Muscle of back (tissue), 11 donors: Measurements from ENCODE around the gene ABCC11. TPM values are rescaled to one million over a fixed set of nuclear protein-coding genes. Genes with fewer than 3 reads are reported as not detected.
"Not testable (repeated sequence)": the region's sequence is repeated elsewhere in the genome, so short reads cannot be mapped to it uniquely, and the experiment has no call there.

Experiments used
- DNase-seq, 3 donors: peaks; one replicate each; pipeline versions ENCODE4 v3.0.0 to v3.0.0-alpha.2; 2013
- polyA plus RNA-seq, 10 donors: library from polyadenylated mRNA; unstranded; fragments of 120-200 nt; gene quantifications; one replicate each; pipeline ENCODE4 v1.2.1, GENCODE V29; 2013; ENCODE audit not compliant: insufficient read length in 10 of 10

The ABCC11 gene
- polyA plus RNA-seq, 10 donors, result 0.08 to 0.54 (median 0.18) TPM

DNA sequence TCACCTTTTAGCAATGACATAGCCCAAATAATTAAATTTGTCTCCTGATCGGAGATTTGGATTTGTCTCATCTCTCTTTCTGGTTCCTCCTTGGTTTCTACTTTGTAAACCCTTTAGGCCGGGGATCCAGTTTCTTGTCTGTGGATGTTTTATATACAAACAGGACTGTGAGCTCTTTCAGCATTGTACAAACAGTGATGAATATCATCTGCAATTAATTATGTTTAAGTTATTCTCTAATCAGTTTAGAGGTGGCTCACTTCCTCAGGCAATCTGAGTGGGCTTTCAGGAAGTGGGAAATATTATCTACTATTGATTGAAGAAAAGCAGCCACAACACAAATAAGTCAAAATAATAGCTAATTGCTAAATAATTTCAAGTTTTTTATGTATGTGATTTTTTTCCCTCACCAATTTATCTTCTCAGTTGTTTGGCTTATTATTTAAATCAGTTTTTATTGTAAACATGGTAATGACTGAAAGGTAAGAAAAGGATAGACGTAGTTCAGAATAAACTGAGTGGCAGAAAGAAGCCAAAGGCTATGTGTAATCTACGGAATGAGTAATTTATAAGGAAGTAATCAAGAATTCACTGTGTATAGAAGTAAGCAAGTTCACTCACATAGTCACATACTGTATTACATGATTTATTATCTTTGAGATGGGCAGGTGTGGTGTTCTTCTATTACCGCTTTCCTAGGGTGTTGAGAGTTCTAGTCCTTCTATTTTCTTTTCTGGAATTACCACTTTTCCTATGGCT is 3.4 kb upstream of the ABCC11 start:
- no peak for DNase-seq

DNA sequence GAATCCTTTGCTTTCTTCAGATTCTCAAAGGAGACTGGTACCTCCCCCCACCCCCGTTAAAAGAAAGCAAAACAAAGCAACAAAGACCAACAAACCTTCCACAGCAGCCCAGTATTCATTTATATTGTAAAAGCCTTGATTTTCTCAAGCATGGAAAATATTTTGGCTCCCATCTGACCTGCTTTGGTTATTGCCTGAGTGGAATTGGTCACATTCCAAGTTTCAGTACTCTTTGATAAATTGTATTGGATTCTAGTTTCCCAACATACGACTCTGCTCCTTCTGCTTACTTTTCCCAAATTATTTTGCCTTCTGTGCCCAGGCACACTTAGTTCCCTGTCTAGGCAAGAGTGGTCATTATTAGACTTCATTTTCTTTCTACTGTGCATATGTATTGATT is 1.3 kb downstream of the ABCC11 start:
- DNase-seq, result peak in 1 of 3 donors; percentile 20

DNA sequence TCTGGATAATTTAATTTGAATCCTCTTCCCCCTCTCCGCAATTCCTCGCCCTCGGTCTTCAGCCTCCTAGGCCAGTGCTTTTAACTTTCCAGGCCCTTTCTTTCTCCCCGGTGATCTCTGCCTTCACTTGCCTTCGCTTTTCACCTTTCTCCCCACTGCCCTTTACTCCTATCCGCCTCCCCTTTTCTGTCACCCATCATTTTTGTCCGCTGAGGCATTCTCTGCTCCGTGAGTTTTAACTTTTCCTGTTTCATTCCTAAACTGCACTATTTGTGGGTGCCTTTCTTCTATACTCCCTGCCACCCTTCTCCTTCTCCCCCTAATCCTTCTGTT is 2.5 kb downstream of the ABCC11 start:
- DNase-seq, result peak in 1 of 3 donors; percentile 11

DNA sequence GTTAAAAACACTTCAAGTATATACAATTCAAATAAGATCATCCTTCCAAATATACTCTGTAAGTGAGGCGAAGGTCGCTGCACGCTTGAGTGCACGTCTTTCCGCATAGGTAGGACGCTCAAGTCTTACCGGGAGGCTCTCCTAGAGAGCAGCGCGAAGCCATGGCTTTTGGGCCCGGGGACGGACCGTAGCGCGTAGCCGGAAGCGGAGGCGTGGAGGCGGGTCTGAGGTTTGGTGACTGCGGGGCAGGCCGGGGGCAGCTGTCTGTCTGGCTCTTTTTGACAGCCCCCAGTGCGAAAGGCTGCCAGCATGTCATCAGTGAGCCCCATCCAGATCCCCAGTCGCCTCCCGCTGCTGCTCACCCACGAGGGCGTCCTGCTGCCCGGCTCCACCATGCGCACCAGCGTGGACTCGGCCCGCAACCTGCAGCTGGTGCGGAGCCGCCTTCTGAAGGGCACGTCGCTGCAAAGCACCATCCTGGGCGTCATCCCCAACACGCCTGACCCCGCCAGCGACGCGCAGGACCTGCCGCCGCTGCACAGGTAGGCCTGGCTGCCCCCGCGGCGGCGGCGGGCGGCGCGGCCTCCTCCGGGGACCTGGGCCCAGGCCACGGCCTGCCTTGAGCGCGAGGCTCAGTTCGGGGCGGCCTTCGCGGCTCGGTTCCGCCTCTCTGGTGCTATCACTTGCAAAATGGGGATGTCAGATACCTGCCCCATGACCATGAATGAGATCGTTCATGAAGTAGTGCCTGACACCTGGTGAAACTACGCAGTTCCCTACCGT is 3.1 kb downstream of the ABCC11 start, which contains the start of gene LONP2:
Gene LONP2, plus strand, starts transcription at position 221 of the 783 bp plus-strand sequence. Its CDS starts 89 bp downstream, at position 310.
- DNase-seq, result peak; percentile 88 to 97 (median 94)

DNA sequence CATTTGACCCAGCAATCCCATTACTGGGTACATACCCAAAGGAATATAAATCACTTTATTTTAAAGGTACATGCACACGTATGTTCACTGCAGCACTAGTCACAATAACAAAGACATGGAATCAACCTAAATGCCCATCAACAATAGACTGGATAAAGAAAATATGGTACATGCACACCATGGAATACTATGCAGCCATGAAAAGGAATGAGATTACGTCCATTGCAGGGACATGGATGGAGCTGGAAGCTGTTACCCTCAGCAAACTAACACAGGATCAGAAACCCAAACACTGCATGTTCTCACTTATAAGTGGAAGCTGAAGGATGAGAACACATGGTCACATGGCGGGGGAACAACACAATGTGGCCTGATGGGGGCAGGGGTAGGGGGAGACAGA is 7.2 kb downstream of the ABCC11 start:
- DNase-seq, result not testable (repeated sequence)

DNA sequence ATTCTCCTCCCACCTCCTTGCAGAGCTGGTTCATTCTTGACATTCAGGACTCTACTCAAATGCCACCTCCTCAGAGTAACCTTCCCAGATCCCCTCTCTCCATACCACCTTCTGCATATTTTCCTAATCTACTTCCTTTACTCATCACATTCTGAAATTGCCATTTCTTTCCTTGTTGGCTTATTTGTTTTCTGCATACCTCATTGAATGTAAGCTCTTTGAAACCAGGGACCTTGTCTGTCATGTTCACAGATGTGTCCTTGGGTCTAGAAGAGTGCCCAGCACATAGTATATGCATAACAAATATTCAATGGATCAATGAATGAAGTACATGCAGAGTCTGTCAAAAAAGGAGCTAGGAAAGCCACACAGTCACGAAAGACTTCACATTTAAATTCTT is 11.1 kb downstream of the ABCC11 start:
- no peak for DNase-seq

DNA sequence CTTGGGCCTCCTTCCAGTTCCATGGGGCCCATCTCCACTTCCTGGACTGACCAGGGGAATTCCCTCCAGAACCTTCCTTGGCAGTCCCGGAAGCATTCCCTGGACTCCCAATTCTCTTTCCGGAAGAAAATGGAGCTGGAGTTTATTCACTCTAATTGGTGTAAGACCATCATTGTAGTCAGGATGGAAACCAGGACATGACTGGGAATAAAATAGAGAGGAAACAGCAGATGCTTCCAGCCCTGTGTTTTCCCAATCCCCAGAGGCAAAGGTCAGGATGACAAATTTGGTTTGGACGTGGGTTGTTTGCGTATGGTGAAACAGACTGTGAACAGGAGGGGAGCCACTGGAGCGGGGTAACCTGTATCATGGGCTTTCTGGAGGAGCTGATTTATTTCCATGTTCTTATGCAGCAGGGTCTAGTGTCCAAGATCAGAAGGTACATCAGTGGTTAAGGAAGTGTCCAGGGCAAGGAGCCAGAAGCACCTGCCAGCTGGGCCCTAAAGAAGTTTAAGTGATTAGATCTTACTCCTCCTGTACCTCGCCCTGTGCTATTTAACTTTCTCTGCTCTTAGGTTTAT is 11.7 kb downstream of the ABCC11 start:
- peak in 1 of 3 donors; percentile 9 for DNase-seq

DNA sequence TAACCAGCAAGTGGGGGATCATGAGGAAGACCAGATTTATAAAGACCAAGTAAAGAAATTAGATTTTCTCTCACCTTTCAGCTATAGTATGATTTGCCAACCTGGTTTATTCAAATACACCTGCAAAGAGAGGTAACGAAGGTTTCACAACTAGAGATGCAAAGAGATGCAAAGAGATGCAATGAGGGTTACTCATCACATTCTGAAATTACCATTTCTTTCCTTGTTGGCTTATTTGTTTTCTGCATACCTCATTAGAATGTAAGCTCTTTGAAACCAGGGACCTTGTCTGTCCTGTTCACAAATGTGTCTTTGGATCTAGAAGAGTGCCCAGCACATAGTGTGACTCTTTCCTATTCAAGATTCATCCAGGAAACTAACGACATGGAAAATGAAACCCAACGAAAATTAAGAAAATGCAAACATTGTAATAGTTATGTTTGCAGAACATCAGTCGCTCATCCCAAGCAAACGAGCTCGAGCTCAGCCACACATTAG is 12.2 kb downstream of the ABCC11 start:
- no peak for DNase-seq

DNA sequence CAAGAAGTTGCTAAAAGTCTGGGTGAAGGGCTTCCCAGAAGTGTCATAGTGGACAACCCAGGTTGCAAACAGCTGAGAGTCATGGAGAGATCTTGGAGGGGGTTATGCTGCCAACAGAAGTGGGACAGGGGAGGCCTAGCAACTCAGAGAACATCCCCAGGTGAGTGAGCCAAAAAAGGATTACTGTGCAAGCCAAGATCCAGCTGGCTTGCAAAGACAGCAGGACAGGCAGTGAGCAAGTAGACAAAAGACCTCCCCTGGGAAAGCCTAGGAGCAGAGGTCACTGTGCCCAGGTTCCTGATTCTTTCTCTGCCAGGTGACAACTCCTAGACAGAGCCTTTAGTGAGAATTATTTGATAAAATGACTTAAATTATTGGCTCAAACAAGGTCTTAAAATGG is 12.7 kb downstream of the ABCC11 start:
- DNase-seq, result no peak

DNA sequence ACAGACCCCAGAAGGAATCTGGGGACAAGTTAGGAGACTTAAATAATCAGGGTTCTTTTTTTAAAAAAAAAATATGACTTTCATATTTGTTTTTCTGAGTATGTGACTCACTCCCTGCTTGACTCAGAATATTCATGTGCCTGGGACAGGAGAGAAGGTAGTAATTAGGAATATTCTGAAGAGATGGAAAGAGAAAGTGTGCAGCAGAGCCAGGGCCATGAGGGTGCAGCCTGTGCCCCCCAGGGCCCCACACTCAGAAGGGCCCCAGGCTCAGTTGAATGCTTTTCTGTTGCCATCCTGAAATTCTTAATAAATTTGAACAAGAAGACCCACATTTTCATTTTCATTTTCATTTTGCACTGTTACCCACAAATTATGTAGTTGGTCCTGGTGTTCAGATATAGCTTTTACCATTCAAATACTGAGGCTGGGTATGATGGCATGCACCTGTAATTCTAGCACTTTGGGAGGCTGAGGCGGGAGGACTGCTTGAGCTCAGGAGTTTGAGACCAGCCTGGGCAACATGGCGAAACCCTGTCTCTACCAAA is 14.8 kb downstream of the ABCC11 start:
- DNase-seq, result no peak

DNA sequence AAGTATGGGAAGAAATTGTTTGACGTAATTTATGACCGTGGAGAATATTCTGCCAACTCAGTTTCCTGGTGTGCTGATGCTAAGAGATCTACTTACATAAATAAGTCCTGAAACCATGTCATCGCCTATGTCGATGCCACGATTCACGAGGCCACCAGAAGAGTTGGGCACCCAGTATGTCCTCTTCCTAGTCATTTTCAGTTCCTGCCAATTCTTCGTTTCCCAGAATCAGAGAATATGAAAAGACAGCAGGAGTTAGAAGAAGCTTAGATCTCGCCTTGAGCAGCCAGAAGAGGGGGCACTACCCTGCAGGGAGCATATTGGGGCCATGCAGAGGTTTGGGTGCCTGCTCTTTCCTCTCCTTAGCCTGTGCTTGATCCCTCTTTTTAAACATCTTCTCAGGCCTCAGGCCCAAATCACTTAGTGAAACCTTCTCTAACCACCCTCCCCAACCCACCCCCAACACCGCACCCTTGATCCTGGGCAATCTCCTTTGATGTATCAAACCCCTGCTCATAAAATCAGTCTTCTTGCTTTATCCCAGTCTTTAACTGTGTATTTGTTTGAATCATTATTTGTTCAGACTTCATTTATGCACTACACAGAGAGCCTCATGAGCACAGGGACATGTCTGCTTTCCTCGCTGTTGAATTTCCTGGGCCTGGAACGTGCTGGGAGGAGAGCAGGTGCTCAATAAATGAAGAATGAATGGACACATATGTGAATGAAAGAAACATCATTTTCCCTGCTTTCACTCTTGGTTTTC is 15.4 kb downstream of the ABCC11 start:
- peak in 2 of 3 donors; percentile 21 to 37 for DNase-seq

DNA sequence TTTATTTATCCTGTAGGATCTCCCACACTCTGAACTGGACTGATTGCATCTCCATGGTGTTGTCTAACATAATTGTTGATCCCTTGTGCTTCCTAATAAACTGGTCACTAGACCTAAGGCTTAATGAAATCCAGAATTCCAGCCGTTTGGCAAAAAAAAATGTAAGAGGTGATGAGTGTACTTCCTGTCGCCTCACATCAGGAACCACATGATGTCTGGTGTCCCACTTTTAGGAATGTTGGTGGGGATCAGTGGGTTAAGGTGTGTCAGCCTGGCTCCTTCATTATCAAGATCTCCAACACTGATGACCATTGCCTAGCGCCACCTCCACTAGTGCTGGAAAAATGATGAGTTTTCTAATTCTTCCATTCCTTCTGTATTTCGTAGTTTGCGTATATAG is 21.9 kb downstream of the ABCC11 start:
- no peak for DNase-seq

DNA sequence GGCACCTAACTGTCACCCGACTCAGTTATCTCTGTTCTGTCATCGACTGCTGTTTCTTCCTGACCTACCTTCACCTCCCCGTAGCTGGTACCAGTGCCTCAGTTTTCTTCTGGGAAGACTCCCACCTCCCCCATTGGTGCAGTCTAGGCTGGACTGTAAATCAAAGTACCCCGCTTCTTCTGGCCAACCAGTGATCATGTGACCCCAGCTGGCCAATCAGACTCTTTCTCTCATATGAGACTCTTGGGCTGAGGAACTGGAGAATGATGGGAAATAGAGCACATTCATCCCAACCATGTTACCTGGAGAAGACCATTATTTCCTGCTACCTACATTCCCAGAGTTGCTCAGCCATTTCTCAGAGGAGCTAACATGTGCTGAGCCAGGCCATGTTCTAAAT is 23.8 kb downstream of the ABCC11 start:
- DNase-seq, result no peak

DNA sequence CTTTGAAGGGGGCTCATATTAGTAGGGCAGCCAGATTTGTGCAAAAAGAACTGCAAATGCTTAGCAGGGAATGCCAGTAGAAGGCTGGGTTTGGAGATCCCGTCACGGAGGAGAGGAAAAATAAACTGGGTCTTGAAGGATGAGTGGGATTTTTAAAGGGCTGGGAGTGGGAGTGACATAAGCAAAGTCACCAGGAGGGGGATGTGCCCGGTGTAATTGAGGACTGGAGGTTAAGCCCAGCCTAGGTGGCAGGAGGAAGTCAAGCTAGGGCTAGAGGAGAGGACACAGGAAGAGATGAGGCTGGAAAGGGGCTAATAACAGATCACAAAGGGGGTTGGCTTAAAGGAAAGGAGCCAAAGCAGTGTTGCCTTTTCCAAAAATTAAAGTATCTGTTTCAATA is 26.4 kb downstream of the ABCC11 start:
- DNase-seq, result no peak

DNA sequence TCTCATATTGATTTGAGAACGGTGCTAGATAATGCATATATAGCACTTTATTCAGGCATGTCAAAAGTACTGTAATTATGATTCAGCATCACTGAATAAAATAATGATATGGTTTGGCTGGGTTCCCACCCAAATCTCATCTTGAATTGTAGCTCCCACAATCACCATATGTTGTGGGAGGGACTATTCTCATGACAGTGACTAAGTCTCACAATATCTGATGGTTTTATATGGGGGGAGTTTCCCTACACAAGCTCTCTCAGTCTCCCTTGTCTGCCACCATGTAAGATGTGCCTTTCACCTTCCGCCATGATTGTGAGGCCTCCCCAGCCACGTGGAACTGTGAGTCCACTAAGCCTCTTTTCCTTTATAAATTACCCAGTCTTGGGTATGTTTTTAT is 28.9 kb downstream of the ABCC11 start:
- no peak for DNase-seq

DNA sequence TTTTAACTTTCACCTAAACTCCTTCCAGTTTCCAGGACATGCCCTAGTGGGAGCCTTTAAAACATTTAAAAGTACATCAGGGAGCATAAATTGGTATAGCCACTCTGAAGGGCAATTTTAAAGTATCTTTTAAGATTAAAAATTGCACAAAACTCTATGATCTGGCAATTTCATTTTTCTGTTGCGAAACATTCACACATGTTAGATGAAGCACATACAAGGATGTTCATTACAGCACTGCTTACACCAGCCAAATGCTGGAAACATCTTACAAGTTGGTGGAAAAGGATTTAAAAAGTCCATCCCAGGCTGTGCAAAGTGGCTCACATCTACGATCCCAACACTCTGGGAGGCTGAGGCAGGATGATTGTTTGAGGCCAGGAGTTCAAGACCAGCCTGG is 29.6 kb downstream of the ABCC11 start:
- DNase-seq, result no peak

DNA sequence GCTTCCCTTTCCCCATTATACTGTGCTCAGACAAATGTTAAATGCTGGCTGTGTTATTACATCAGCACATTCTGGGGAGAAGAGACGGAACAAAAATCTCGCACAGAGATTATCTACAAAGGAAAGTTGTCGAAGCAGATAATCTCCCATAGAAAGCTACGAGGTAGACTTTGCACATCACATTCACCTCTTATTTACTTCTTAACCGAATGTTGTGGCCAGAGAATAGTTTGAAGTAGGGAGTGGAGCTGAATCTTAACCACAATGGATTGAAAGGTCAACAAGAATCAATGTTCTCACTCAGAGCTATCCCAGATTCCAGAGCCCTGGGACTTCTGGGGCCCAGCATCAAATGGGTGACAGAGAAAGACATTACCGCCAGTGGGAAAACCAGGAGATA is 31.6 kb downstream of the ABCC11 start:
- no peak for DNase-seq

DNA sequence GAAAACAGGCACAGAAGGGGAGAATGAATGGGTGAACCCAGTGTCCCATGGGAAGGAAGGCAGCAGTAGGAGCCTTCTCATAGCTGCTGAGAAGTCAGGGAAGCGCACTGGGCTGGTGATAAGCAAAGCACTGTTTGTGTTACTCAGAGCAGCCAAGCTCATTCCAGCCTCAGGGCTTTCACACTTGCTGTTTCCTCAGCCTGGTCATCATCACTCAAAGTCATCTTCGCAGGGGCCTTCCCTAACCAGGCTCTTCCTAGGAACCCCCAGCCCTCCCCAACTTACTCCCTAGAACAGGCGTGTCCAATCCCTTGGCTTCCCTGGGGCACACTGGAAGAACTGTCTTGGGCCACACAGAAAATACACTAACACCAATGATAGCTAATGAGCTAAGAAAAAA is 35.3 kb downstream of the ABCC11 start:
- no peak for DNase-seq

DNA sequence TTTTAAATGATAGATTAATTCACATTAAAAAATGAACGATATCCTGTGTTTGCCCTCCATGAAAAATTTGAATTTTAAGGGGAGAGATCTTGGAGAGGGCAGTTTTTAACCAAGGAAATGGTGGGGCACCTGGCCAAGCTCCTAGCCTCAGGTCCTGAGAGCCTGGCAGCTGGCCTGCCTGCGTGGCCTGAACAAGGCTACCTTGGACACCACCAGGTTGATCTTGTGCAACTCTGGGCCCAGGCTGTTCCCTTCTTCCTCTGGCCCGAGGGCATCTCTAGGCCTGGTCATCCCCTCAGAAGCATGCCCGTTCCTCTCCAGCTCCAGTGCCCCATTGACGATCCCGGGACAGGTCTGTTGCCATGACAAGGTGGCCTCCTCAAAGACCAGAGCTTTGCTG is 36.6 kb downstream of the ABCC11 start:
- DNase-seq, result no peak

DNA sequence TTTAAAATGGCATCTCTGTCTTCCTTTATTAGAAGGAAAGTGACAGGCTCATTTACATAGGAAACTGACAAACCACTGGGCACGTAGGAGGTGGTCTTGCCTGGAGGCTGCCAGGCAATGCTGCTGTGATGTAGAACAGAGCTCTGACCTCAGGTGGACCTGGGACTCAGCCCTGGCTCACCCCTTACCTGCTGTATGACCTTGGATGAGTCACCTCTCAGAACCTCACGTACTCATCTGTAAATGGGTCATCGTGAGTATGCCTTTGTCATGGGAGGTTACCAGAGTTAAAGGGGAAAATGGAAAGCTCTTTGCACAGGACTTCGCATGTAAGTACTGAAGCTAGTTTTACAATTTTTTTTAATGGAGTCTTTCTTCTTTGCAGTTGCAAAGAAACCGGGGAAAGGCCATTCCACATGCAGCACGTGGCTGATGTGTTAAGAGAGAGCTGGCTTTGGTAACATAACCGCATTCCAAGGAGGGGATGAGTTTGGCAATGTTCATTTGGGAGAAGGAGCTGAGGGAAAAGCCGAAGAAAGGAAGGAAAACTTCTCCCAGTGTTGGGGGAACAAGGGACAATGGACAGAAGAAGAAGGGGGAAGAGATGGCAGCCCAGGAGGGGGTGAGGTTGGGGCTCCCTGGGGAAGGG is 40.6 kb downstream of the ABCC11 start:
- DNase-seq, result no peak

DNA sequence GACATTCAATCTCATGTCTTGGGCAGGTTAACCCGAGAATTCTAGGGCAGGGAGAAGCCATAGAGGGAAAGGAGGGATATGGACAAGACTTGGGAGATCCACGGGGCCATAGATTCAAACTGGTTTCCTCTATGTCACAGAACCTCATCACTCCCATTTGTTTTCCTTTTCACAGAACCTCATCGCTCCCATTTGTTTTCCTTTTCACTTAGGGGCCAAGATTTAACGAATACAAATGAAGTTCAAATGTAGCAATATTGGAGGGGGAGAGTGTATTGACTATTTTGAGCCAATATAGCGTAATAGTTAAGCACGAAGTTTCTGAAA is 42.6 kb downstream of the ABCC11 start:
- DNase-seq, result no peak
